KOPT-K1 (cell line): ENCODE results near the gene XPA.

Source experiments
- H3K27ac ChIP-seq: fragments of 200-600 bp; sonication (generic); 2 replicates; pipeline ENCODE4 v1.5.1; 2016; ENCODE audit warnings: antibody characterized with exemption, mild to moderate bottlenecking, low read depth, low read length; ENCODE audit not compliant: poor library complexity, severe bottlenecking
- H3K36me3 ChIP-seq: fragments of 200-600 bp; sonication (generic); 2 replicates; pipeline ENCODE4 v1.5.1; 2017; ENCODE audit warnings: antibody characterized with exemption, mild to moderate bottlenecking, low read length, moderate library complexity; ENCODE audit not compliant: insufficient read depth
- H3K9me3 ChIP-seq: fragments of 200-600 bp; sonication (generic); 2 replicates; pipeline ENCODE4 v1.5.1; 2017; ENCODE audit warnings: antibody characterized with exemption, low read length, mild to moderate bottlenecking; ENCODE audit not compliant: insufficient read depth, poor library complexity, severe bottlenecking

Gene XPA

DNA sequence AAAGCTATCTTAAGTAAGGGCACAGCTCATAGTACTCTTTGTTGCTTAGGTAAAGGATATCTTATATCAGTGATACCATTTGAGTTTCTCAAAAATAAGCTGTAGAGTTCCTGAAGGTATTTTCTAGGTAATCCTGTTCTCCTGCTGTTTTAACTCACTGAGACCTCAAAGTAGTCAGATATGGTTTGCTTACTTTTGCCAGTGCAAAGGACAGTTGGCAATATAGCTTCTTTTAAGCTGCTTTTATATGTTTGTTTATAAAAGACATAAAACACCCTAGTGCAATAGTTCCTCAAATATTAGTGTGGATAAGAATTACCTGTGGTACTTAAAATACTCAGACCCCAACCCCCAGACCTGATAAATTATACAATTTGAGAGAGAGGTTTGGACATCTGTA is 51.4 kb downstream of the XPA start:
- H3K36me3 ChIP-seq: peaks cover 97% of the 10 kb centered on the region
- H3K9me3 ChIP-seq: no peaks in the 10 kb centered on the region
- no peak overlapping the region for H3K27ac ChIP-seq

- H3K36me3 ChIP-seq: peaks cover 85% of the 10 kb centered on the region
- no peaks in the 10 kb centered on the region for H3K9me3 ChIP-seq
- no peak overlapping the region for H3K27ac ChIP-seq
These were observed 56.8 kb downstream of the XPA start for GRCh38 chr9:97640325-97640724.

DNA sequence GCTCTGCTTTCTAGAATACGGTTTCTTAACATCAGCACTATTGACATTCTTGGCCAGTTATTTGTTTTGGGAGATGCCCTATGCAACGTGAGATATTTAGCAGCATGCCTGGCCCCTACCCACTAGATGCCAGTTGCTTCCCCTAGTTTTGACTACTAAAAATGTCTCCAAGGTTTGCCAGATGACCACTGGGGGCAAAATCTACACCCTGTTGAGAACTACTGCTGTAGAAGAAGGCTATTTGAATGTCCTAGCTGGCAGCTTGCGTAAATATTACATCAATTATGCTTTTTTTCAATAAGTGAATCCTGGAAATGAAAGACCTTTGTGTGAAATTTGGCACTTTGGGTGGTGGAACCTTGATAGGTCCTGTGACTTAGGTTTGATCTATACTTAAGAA is 58.5 kb downstream of the XPA start:
- H3K36me3 ChIP-seq: peaks cover 68% of the 10 kb centered on the region
- H3K9me3 ChIP-seq: no peaks in the 10 kb centered on the region
- no peak overlapping the region for H3K27ac ChIP-seq

DNA sequence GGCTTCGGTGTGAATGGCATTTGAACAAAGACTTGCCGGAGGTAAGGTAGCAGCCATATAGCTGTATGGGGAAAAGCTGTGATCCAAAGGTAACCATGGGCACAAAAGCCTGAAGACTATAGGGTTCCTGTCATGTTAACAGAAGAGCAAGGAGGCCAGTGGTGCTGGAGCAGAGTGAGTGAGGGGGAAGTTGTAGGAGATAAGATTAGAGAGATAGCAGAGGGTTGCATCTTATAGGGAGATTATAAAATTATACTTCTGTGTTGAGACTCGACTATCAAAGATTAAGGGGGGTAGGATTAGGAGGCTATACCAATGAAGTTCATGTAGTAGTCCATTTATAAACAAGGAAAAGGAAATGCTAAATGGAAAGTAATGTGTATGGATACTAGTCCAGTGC is 60.2 kb downstream of the XPA start:
- peaks cover 50% of the 10 kb centered on the region for H3K36me3 ChIP-seq
- H3K27ac ChIP-seq: no peak overlapping the region
- no peaks in the 10 kb centered on the region for H3K9me3 ChIP-seq

DNA sequence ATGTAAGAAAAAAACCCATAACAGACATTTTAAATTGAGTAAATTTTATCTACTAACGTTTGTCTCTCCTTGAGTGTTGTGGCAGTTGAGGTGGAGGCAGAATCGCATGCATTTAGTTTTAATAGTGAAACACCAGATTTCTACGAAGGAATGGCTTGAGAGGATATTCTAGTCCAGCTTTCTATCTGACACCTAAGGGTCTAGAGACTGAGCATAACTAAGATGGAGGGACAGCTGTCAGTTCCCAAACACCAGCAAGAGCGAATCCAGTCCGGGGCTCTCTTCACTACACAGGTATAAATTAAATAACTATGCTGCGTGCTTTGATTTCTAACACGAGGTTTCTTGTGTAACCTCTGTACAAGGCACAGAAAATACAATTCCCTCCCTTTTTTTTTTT is 62.1 kb downstream of the XPA start:
- no peaks in the 10 kb centered on the region for H3K9me3 ChIP-seq
- H3K27ac ChIP-seq: peak overlapping the region; percentile 87
- H3K36me3 ChIP-seq: peaks cover 32% of the 10 kb centered on the region

DNA sequence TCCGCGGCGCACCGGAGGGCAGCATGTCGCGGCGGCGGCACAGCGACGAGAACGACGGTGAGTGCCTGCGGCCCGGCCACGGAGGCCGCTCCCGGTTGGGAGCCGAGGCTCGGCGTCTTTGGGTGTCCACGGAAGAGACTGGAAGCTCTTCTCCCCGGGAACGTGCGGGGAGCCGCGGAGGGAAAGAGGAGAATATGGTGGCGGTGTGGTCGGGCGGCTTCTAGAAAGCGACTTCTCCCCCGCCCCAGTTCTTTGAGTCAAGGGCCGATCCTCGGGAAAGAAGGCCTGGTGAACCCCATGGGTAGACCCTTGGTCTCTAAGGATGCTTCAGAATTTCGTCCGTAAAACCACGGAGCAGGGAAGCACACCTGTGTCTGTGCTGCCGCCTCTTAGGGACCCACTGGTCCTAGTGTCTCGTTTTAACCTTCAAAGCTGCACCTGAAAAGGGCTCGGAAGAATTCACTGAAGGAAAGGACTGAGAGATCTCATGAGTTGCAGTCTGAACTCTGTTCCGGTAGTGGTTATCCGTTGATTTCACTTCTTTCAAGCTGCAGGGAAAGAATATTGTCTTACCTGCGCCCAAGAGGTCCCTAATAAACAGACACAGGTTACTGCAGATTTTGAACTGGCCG is 63.2 kb downstream of the XPA start:
- H3K9me3 ChIP-seq: no peaks in the 10 kb centered on the region
- peaks cover 23% of the 10 kb centered on the region for H3K36me3 ChIP-seq
- H3K27ac ChIP-seq: peak overlapping the region; percentile 87

DNA sequence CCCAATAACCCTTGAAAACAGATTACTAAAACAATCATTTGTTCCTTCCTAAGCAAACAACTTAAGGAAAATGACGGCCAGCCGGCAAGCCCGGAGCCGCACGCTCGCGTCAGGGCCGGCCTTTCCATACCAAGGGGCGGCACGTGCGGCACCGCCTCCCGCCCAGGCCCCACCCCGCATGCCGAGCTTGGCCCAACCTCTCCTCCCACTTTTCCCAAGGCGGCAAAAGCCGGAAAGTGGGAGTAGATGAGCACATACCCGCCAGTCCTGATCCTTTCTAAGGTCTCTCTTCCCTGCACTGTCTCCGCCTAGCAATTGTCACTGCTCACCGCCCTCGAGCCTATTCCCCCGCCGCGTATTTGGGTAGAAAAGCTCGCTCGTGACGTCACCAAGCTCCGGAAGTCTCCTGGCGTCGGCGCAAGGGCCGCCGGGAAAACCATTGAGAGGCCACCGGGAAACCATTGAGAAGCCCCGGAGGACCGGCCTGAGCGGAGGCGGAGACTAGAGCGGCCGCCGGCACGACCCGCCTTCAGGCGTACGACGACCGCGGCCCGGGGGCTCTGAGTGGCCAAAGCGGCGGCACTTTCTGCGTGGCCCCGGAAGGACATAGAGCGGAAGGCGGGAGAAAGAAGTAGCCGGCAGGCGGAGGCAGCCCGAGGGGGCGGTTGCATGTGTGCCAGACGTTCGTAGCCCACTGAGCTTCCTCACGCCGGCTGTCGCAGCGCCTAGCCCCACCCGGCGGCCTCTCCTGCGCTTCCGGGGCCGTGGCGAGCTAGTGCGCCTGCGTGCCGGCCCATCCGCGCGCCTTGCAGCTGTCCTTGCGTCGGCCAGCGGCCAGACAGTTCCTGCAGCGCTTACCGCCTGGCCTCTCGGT is 63.9 kb downstream of the XPA start, which contains the start of the genes NCBP1 and TSTD2:
Gene NCBP1, plus strand, starts transcription at position 837 of the 874 bp plus-strand sequence. CDS start 61 bp downstream, outside the sequence.
Gene TSTD2, minus strand, starts transcription at position 384 of the 874 bp plus-strand sequence. CDS start 5,806 bp downstream, outside the sequence.
- Histone ChIP-seq H3K9me3 (no peaks in the 10 kb centered on the region), H3K36me3 (peaks cover 16% of the 10 kb centered on the region), H3K27ac (peak within 1 kb of the TSS; percentile 87)

DNA sequence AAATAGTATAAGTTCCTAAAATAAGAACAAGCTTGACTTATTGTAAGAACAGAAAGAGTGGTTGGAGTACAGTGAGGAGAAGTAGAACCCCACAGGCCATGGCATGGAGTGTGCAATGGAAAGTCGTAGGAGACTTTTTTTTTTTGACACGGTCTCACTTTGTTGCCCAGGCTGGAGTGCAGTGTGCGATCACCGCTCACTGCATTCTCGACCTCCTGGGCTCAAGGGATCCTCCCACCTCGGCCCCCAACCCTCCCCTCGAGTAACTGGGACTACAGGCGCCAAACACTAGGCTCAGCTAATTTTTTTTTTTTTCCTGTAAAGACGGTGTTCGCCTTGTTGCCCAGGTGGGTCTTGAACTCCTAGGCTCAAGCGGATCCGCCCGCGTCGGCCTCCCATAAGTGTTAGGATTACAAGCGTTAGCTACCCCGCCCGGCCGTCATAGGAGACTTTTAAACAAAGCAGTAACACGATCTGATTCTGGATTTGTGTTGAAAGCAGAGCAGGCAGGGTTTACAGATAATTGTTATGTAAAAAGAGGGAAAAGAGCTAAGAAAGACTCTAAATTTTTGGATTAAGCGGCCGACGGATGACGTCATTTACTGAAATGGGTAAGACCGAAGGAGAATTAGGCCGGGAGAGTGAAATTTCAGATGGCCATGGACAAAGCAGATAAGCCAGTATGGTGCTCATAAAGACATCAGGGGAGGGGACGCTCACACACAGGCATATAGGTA is 64.7 kb downstream of the XPA start:
- Histone ChIP-seq H3K9me3 (no peaks in the 10 kb centered on the region), H3K36me3 (peaks cover 16% of the 10 kb centered on the region), H3K27ac (peak overlapping the region; percentile 87)

- H3K36me3 ChIP-seq: peaks cover 19% of the 10 kb centered on the region
- H3K9me3 ChIP-seq: no peaks in the 10 kb centered on the region
- no peak overlapping the region for H3K27ac ChIP-seq
These were observed 66.5 kb downstream of the XPA start for GRCh38 chr9:97630591-97630990.

GRCh38 chr9:97629156-97629555 is 68.0 kb downstream of the XPA start:
- peaks cover 31% of the 10 kb centered on the region for H3K36me3 ChIP-seq
- no peaks in the 10 kb centered on the region for H3K9me3 ChIP-seq
- H3K27ac ChIP-seq: no peak overlapping the region

- H3K9me3 ChIP-seq: no peaks in the 10 kb centered on the region
- no peak overlapping the region for H3K27ac ChIP-seq
- H3K36me3 ChIP-seq: peaks cover 36% of the 10 kb centered on the region
These were observed 68.5 kb downstream of the XPA start for GRCh38 chr9:97628668-97629067.

DNA sequence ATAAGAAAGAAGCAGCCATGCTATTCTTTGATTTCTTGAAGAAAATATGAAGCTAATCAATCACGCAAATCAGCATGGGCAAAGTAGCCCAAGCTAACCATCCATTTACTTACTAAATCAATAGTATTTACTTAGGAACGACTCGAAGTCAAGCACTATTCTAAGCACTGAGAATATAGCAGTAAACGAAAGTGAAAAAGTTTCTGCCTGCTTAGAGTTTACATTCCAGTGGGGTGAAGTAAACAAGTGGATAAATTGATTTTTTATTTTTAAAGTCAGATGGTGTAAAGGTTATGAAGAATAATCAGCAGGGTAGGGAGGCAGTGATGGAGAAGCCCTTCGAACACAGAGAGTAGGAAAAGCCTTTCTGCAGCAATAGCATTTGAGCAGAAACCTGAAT is 69.5 kb downstream of the XPA start:
- Histone ChIP-seq H3K27ac (no peak overlapping the region), H3K9me3 (no peaks in the 10 kb centered on the region), H3K36me3 (peaks cover 45% of the 10 kb centered on the region)

- Histone ChIP-seq H3K27ac (no peak overlapping the region), H3K9me3 (no peaks in the 10 kb centered on the region), H3K36me3 (peaks cover 59% of the 10 kb centered on the region)
These were observed 71.5 kb downstream of the XPA start for GRCh38 chr9:97625620-97626019.
